Trophoblast cell (in vitro differentiated cells and primary cell): ENCODE measurements around the gene DRC7.

Experiments
- DNase-seq, 2 donors: peaks; one replicate each; pipeline ENCODE4 v3.0.0-alpha.2; 2016
- H2AFZ ChIP-seq: 2 replicates; pipeline ENCODE4 v1.6.1; 2013; ENCODE audit warnings: low read length, moderate library complexity, mild to moderate bottlenecking; ENCODE audit not compliant: insufficient read depth, poor library complexity
- H2AK5ac ChIP-seq: 2 replicates; pipeline ENCODE4 v1.6.1; 2013; ENCODE audit warnings: mild to moderate bottlenecking, low read length
- H2BK120ac ChIP-seq: 2 replicates; pipeline ENCODE4 v1.6.1; 2013; ENCODE audit warnings: low read length, mild to moderate bottlenecking, moderate library complexity; ENCODE audit not compliant: insufficient read depth, poor library complexity
- H2BK12ac ChIP-seq: 2 replicates; pipeline ENCODE4 v1.6.1; 2013; ENCODE audit warnings: mild to moderate bottlenecking, low read length, moderate library complexity
- H2BK5ac ChIP-seq: 2 replicates; pipeline ENCODE4 v1.6.1; 2013; ENCODE audit warnings: low read length, low read depth, moderate library complexity, mild to moderate bottlenecking; ENCODE audit not compliant: poor library complexity
- H3K14ac ChIP-seq: 2 replicates; pipeline ENCODE4 v1.6.1; 2013; ENCODE audit warnings: mild to moderate bottlenecking, low read length
- H3K18ac ChIP-seq: 2 replicates; pipeline ENCODE4 v1.6.1; 2013; ENCODE audit warnings: mild to moderate bottlenecking, low read length
- H3K23ac ChIP-seq: 2 replicates; pipeline ENCODE4 v1.6.1; 2013; ENCODE audit warnings: low read length
- H3K27ac ChIP-seq: 2 replicates; pipeline ENCODE4 v1.5.1; 2013; ENCODE audit warnings: low read depth, mild to moderate bottlenecking, inconsistent platforms, low read length, moderate library complexity
- H3K27me3 ChIP-seq: 2 replicates; pipeline ENCODE4 v1.6.1; 2013; ENCODE audit warnings: inconsistent platforms, mild to moderate bottlenecking, low read length, moderate library complexity; ENCODE audit not compliant: insufficient read depth
- H3K36me3 ChIP-seq, 2 experiments: 1 replicate in 1 of 2; 2 replicates in 1 of 2; pipeline ENCODE4 v1.6.1; 2013; ENCODE audit warnings: low read length in 2 of 2, mild to moderate bottlenecking in 2 of 2, moderate library complexity in 1 of 2; ENCODE audit not compliant: insufficient read depth in 2 of 2, control insufficient read depth in 1 of 2
- H3K4ac ChIP-seq: 2 replicates; pipeline ENCODE4 v1.6.1; 2013; ENCODE audit warnings: low read depth, mild to moderate bottlenecking, low read length, moderate library complexity
- H3K4me1 ChIP-seq, 2 experiments: 1 replicate in 1 of 2; 2 replicates in 1 of 2; pipeline ENCODE4 v1.6.1; 2013; ENCODE audit warnings: low read length in 2 of 2, mild to moderate bottlenecking in 2 of 2, moderate library complexity in 1 of 2; ENCODE audit not compliant: insufficient read depth in 2 of 2, control insufficient read depth in 1 of 2
- H3K4me2 ChIP-seq: 2 replicates; pipeline ENCODE4 v1.6.1; 2013; ENCODE audit warnings: inconsistent platforms, mild to moderate bottlenecking, low read length, moderate library complexity
- H3K4me3 ChIP-seq: 2 replicates; pipeline ENCODE4 v1.5.1; 2013; ENCODE audit warnings: mild to moderate bottlenecking, low read depth, low read length, inconsistent platforms
- H3K79me1 ChIP-seq: one replicate; pipeline ENCODE4 v1.6.1; 2013; ENCODE audit warnings: low read length
- H3K79me2 ChIP-seq: 2 replicates; pipeline ENCODE4 v1.6.1; 2013; ENCODE audit warnings: low read length, mild to moderate bottlenecking; ENCODE audit not compliant: control insufficient read depth, insufficient read depth, poor library complexity
- H3K9ac ChIP-seq: 2 replicates; pipeline ENCODE4 v1.6.1; 2013; ENCODE audit warnings: mild to moderate bottlenecking, low read length
- H3K9me3 ChIP-seq: 2 replicates; pipeline ENCODE4 v1.6.1; 2013; ENCODE audit warnings: low read depth, mild to moderate bottlenecking, control low read depth, inconsistent platforms, low read length; ENCODE audit not compliant: insufficient read depth
- H4K12ac ChIP-seq: 2 replicates; pipeline ENCODE4 v1.6.1; 2013; ENCODE audit warnings: low read depth, mild to moderate bottlenecking, low read length, moderate library complexity
- H4K8ac ChIP-seq: 2 replicates; pipeline ENCODE4 v1.6.1; 2013; ENCODE audit warnings: low read depth, mild to moderate bottlenecking, low read length, moderate library complexity
- H4K91ac ChIP-seq: one replicate; pipeline ENCODE4 v1.6.1; 2013; ENCODE audit warnings: low read depth, mild to moderate bottlenecking, low read length, moderate library complexity
- WGBS: extraction: QIAGEN DNeasy Blood & Tissue Kit; methylation state at CpG from one replicate; pipeline ENCODE4 v1.1.7; 2013; ENCODE audit warnings: missing lambda C conversion rate; ENCODE audit not compliant: insufficient read length, insufficient coverage; ENCODE audit errors: extremely low coverage; 5-methylcytosine and 5-hydroxymethylcytosine counted together

The DRC7 gene

DNA sequence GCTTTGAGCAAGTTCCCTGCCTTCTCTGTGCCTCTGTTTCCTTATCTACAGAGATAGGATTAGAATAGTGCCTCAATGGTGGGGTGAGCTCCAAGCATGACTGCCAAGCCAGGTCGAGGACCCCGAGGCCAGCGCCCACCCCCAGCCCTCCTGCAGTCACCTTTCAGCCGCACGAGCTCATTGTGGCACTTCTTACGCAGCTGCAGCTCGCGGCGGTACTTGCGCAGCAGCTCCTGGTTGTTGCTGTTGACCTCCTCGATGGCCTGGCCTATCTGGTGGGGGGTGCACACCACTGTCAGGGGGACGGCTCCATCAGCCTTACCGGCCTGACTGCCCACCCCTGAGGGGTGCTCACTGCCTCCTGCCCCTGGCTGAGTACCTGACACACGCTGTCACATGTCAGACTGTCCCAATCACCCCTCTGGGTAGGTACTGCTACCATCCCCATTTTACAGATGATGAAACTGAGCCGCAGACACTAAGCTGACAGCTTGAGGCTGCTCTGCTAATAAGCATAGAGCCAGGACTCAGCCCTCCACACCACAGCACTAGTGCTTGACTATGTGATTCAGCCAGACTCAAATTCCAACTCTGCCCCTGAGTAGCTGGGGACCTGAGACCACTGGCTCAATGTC is 72.2 kb downstream of the DRC7 start:
- Histone ChIP-seq H3K27me3 (no peaks in the 10 kb centered on the region), H3K4me1 (peaks cover 6 to 9% of the 10 kb centered on the region in 2 experiments), H3K79me1 (no peaks in the 10 kb centered on the region), H3K9me3 (peaks cover 4% of the 10 kb centered on the region), H2BK12ac (no peak overlapping the region), H4K91ac (no peak overlapping the region), H2AFZ (no peak overlapping the region), H4K8ac (no peak overlapping the region), H3K23ac (no peak overlapping the region), H3K9ac (no peak overlapping the region), H3K4me3 (no peak overlapping the region), H2BK120ac (no peak overlapping the region), H3K4me2 (no peak overlapping the region), H2BK5ac (no peak overlapping the region), H4K12ac (no peak overlapping the region), H3K4ac (no peak overlapping the region), H3K79me2 (no peaks in the 10 kb centered on the region), H3K27ac (no peak overlapping the region), H2AK5ac (no peak overlapping the region), H3K18ac (no peak overlapping the region), H3K14ac (no peak overlapping the region), H3K36me3 (peaks cover 55 to 68% of the 10 kb centered on the region in 2 experiments)
- no peak for DNase-seq
- WGBS = no CpG with 5 or more reads among the region's 15 CpGs

DNA sequence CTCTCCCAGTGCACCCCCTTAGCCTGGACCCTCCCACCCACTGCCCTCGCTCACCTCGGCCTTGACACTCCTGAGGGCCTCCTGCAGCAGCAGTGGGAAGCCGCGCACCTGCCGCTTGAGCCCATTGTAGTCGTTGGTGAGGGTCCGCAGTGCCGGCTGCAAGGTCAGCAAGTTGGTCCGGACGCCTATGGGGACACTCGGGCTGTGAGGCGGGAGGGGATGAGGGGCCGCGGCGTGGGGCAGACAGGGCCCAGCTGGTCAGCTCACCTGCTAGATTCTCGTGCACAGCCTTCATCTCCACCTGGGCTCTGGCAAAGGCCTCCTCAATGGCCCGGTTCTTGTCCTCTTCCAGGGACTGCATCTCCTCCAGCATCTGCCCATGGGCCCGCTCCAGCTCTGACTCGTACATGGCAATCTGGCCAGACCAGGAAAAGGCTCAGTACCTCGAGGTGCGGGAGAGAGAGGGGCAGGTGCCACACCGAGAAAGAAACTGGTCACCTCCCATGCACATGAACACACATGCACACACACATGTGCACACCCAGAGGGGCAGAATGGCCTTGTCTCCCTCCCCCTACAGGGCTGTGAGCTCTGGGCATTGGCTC is 75.0 kb downstream of the DRC7 start:
- no peak overlapping the region for H2AFZ ChIP-seq
- no peak overlapping the region for H2BK12ac ChIP-seq
- no peak overlapping the region for H3K23ac ChIP-seq
- DNase-seq = no peak
- H3K27me3 ChIP-seq = no peaks in the 10 kb centered on the region
- no peak overlapping the region for H4K91ac ChIP-seq
- peaks cover 0 to 2% of the 10 kb centered on the region in 2 experiments for H3K4me1 ChIP-seq
- no peak overlapping the region for H2BK120ac ChIP-seq
- H3K18ac ChIP-seq = no peak overlapping the region
- no peaks in the 10 kb centered on the region for H3K79me2 ChIP-seq
- H3K4ac ChIP-seq = no peak overlapping the region
- peaks cover 4% of the 10 kb centered on the region for H3K9me3 ChIP-seq
- no peak overlapping the region for H3K9ac ChIP-seq
- H4K8ac ChIP-seq = no peak overlapping the region
- peaks cover 49 to 57% of the 10 kb centered on the region in 2 experiments for H3K36me3 ChIP-seq
- H3K4me3 ChIP-seq = no peak overlapping the region
- no peak overlapping the region for H3K27ac ChIP-seq
- no peak overlapping the region for H4K12ac ChIP-seq
- no peaks in the 10 kb centered on the region for H3K79me1 ChIP-seq
- no peak overlapping the region for H3K14ac ChIP-seq
- WGBS = no CpG with 5 or more reads among the region's 22 CpGs
- no peak overlapping the region for H3K4me2 ChIP-seq
- H2AK5ac ChIP-seq = no peak overlapping the region
- no peak overlapping the region for H2BK5ac ChIP-seq

GRCh38 chr16:57770361-57770760 is 75.8 kb downstream of the DRC7 start:
- Histone ChIP-seq H3K14ac (no peak overlapping the region), H2AK5ac (no peak overlapping the region), H3K36me3 (peaks cover 48 to 55% of the 10 kb centered on the region in 2 experiments), H4K12ac (no peak overlapping the region), H2BK12ac (no peak overlapping the region), H4K8ac (no peak overlapping the region), H3K79me1 (no peaks in the 10 kb centered on the region), H2BK120ac (no peak overlapping the region), H2AFZ (no peak overlapping the region), H3K9ac (no peak overlapping the region), H3K27ac (no peak overlapping the region), H3K18ac (no peak overlapping the region), H3K4ac (no peak overlapping the region), H2BK5ac (no peak overlapping the region), H3K23ac (no peak overlapping the region), H4K91ac (no peak overlapping the region), H3K4me3 (no peak overlapping the region), H3K4me1 (no peaks in the 10 kb centered on the region), H3K9me3 (no peaks in the 10 kb centered on the region), H3K27me3 (no peaks in the 10 kb centered on the region), H3K4me2 (no peak overlapping the region), H3K79me2 (no peaks in the 10 kb centered on the region)
- no peak for DNase-seq
- no CpG with 5 or more reads among the region's 15 CpGs for WGBS

DNA sequence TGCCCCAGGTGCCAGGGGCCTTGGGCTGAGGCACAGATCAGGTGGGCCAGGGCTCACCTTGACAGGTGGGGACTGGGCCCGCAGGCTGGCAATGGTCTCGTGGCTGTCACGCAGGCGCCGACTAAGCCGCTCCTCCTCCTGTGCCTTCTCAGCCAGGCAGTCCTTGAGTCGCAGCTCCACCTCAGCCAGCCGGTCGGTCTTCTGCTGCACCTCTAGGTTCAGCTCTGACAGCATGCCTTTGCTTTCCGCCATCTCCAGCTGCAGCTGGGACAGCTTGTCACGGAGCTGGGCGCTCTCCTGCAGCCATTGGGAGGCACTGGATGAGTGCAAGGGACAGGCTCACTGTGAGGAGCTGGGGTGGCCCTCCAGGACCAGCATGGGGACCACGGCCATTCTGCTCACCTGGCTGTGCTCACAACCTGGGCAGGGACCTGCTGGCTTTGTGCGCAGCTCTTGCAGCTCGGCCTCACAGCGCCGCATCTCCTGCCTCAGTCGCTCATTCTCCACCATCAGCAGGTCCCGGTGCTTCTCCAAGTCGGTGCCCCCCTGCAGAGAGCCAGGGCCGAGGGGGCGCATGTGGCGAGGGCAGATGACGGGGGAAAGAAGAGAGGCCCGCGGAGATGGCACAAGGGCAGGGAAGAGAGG is 76.7 kb downstream of the DRC7 start:
- H3K36me3 ChIP-seq = peaks cover 40 to 48% of the 10 kb centered on the region in 2 experiments
- no peak overlapping the region for H2AFZ ChIP-seq
- no peaks in the 10 kb centered on the region for H3K27me3 ChIP-seq
- no peak overlapping the region for H2AK5ac ChIP-seq
- no peak overlapping the region for H3K23ac ChIP-seq
- peaks cover 2 to 4% of the 10 kb centered on the region in 2 experiments for H3K4me1 ChIP-seq
- no peak overlapping the region for H3K4ac ChIP-seq
- no peak overlapping the region for H3K4me2 ChIP-seq
- no peak overlapping the region for H4K91ac ChIP-seq
- H2BK120ac ChIP-seq = no peak overlapping the region
- H3K9ac ChIP-seq = no peak overlapping the region
- H3K18ac ChIP-seq = no peak overlapping the region
- H4K12ac ChIP-seq = no peak overlapping the region
- H3K27ac ChIP-seq = no peak overlapping the region
- H2BK12ac ChIP-seq = no peak overlapping the region
- no peaks in the 10 kb centered on the region for H3K79me1 ChIP-seq
- no peaks in the 10 kb centered on the region for H3K9me3 ChIP-seq
- no peak overlapping the region for H3K4me3 ChIP-seq
- no peaks in the 10 kb centered on the region for H3K79me2 ChIP-seq
- WGBS = no CpG with 5 or more reads among the region's 26 CpGs
- no peak overlapping the region for H3K14ac ChIP-seq
- no peak overlapping the region for H4K8ac ChIP-seq
- H2BK5ac ChIP-seq = no peak overlapping the region
- no peak for DNase-seq
